H9 (cell line): ENCODE measurements around the gene GTPBP4. TPM values are rescaled to one million over a fixed set of nuclear protein-coding genes. Genes with fewer than 3 reads are reported as not detected.

ENCODE experiments used
- DNase-seq: peaks from one replicate; pipeline ENCODE4 v3.0.0-alpha.2; 2017
- H2AFZ ChIP-seq: one replicate; pipeline ENCODE4 v1.6.1; 2013; ENCODE audit warnings: mild to moderate bottlenecking, low read length, control low read depth, moderate library complexity
- H2AK5ac ChIP-seq: 2 replicates; pipeline ENCODE4 v1.6.1; 2013; ENCODE audit warnings: low read length, control low read depth, mixed read lengths; ENCODE audit not compliant: insufficient read length
- H2BK120ac ChIP-seq: one replicate; pipeline ENCODE4 v1.6.1; 2013; ENCODE audit warnings: low read depth, mild to moderate bottlenecking, low read length, control low read depth, inconsistent platforms; ENCODE audit not compliant: poor library complexity, severe bottlenecking
- H2BK12ac ChIP-seq: 2 replicates; pipeline ENCODE4 v1.6.1; 2013; ENCODE audit warnings: low read length, control low read depth, mixed read lengths, low read depth; ENCODE audit not compliant: insufficient read length
- H2BK15ac ChIP-seq: 2 replicates; pipeline ENCODE4 v1.6.1; 2013; ENCODE audit warnings: low read depth, low read length, control low read depth
- H2BK20ac ChIP-seq: one replicate; pipeline ENCODE4 v1.6.1; 2013; ENCODE audit warnings: low read depth, mild to moderate bottlenecking, low read length, control low read depth, inconsistent platforms; ENCODE audit not compliant: poor library complexity, severe bottlenecking
- H2BK5ac ChIP-seq: 2 replicates; pipeline ENCODE4 v1.6.1; 2013; ENCODE audit warnings: low read length, control low read depth, mixed read lengths; ENCODE audit not compliant: insufficient read length
- H3K14ac ChIP-seq: 2 replicates; pipeline ENCODE4 v1.6.1; 2013; ENCODE audit warnings: low read length, control low read depth; ENCODE audit not compliant: insufficient read depth
- H3K18ac ChIP-seq: 2 replicates; pipeline ENCODE4 v1.6.1; 2013; ENCODE audit warnings: low read depth, mild to moderate bottlenecking, mixed read lengths, low read length, control low read depth; ENCODE audit not compliant: insufficient read length
- H3K23ac ChIP-seq: 2 replicates; pipeline ENCODE4 v1.6.1; 2013; ENCODE audit warnings: low read length, control low read depth, mixed read lengths, low read depth; ENCODE audit not compliant: insufficient read length
- H3K23me2 ChIP-seq: 2 replicates; pipeline ENCODE4 v1.6.1; 2013; ENCODE audit warnings: low read depth, mild to moderate bottlenecking, mixed read lengths, low read length, control low read depth; ENCODE audit not compliant: insufficient read length, poor library complexity, severe bottlenecking
- H3K27ac ChIP-seq: 2 replicates; pipeline ENCODE4 v1.5.1; 2013; ENCODE audit warnings: low read length, control low read depth, mixed read lengths, low read depth; ENCODE audit not compliant: insufficient read length
- H3K27me3 ChIP-seq: 2 replicates; pipeline ENCODE4 v1.6.1; 2013; ENCODE audit warnings: low read length, control low read depth, inconsistent platforms; ENCODE audit not compliant: insufficient read depth
- H3K4ac ChIP-seq: 2 replicates; pipeline ENCODE4 v1.6.1; 2013; ENCODE audit warnings: low read depth, mild to moderate bottlenecking, control low read depth, inconsistent platforms, low read length, moderate library complexity
- H3K4me1 ChIP-seq: 2 replicates; pipeline ENCODE4 v1.6.1; 2013; ENCODE audit warnings: low read length, control low read depth, inconsistent platforms; ENCODE audit not compliant: insufficient read depth
- H3K4me2 ChIP-seq: 2 replicates; pipeline ENCODE4 v1.6.1; 2013; ENCODE audit warnings: low read length, control low read depth, mixed read lengths; ENCODE audit not compliant: insufficient read length, insufficient read depth
- H3K56ac ChIP-seq: 2 replicates; pipeline ENCODE4 v1.6.1; 2013; ENCODE audit warnings: low read depth, mild to moderate bottlenecking, mixed read lengths, low read length, control low read depth; ENCODE audit not compliant: insufficient read length
- H3K79me1 ChIP-seq: 2 replicates; pipeline ENCODE4 v1.6.1; 2013; ENCODE audit warnings: low read depth, mild to moderate bottlenecking, moderate library complexity, low read length, control low read depth, inconsistent platforms; ENCODE audit not compliant: insufficient read depth, poor library complexity, severe bottlenecking
- H3K79me2 ChIP-seq: 2 replicates; pipeline ENCODE4 v1.6.1; 2013; ENCODE audit warnings: low read length, control low read depth, inconsistent platforms; ENCODE audit not compliant: insufficient read depth
- H3K9ac ChIP-seq: 2 replicates; pipeline ENCODE4 v1.6.1; 2013; ENCODE audit warnings: low read length, control low read depth, mixed read lengths; ENCODE audit not compliant: insufficient read length; ENCODE audit errors: extremely low read depth
- H3K9me3 ChIP-seq: one replicate; pipeline ENCODE4 v1.6.1; 2013; ENCODE audit warnings: low read depth, low read length, inconsistent platforms; ENCODE audit not compliant: control insufficient read depth
- H3T11ph ChIP-seq: one replicate; pipeline ENCODE4 v1.6.1; 2013; ENCODE audit warnings: mild to moderate bottlenecking, low read length, control low read depth, inconsistent platforms
- H4K20me1 ChIP-seq: one replicate; pipeline ENCODE4 v1.6.1; 2013; ENCODE audit not compliant: control insufficient read depth, insufficient read length, insufficient read depth
- H4K5ac ChIP-seq: 2 replicates; pipeline ENCODE4 v1.6.1; 2013; ENCODE audit warnings: low read depth, mild to moderate bottlenecking, mixed read lengths, low read length, control low read depth; ENCODE audit not compliant: insufficient read length
- H4K8ac ChIP-seq: replicated peaks from 2 replicates; pipeline ENCODE4 v1.6.1; 2013; ENCODE audit warnings: low read length, control low read depth, mixed read lengths, low read depth; ENCODE audit not compliant: insufficient read length
- H4K91ac ChIP-seq: 2 replicates; pipeline ENCODE4 v1.6.1; 2013; ENCODE audit warnings: low read depth, mild to moderate bottlenecking, moderate library complexity, mixed read lengths, low read length, control low read depth; ENCODE audit not compliant: insufficient read length
- H3K27ac Mint-ChIP-seq, 3 experiments: 2 replicates in 2 of 3; 3 replicates in 1 of 3; pipeline ENCODE4 v1.8.0; 2020 to 2021; ENCODE audit warnings: mixed read lengths in 3 of 3, mild to moderate bottlenecking in 1 of 3, moderate library complexity in 1 of 3
- H3K27me3 Mint-ChIP-seq: 2 replicates; pipeline ENCODE4 v1.8.0; 2021; ENCODE audit warnings: low read depth, mild to moderate bottlenecking, moderate library complexity, mixed read lengths
- H3K36me3 Mint-ChIP-seq, 3 experiments: 2 replicates in 2 of 3; 3 replicates in 1 of 3; pipeline ENCODE4 v1.8.0; 2020 to 2021; ENCODE audit warnings: low read depth in 3 of 3, mixed read lengths in 3 of 3; ENCODE audit not compliant: insufficient read depth in 1 of 3
- H3K4me1 Mint-ChIP-seq, 2 experiments: 2 replicates each; pipeline ENCODE4 v1.8.0; 2020; ENCODE audit warnings: mixed read lengths in 2 of 2
- H3K4me3 Mint-ChIP-seq, 2 experiments: 2 replicates in 1 of 2; 3 replicates in 1 of 2; pipeline ENCODE4 v1.8.0; 2020 to 2021; ENCODE audit warnings: mild to moderate bottlenecking in 2 of 2, mixed read lengths in 2 of 2, moderate library complexity in 1 of 2
- H3K9me3 Mint-ChIP-seq, 2 experiments: 2 replicates in 1 of 2; 3 replicates in 1 of 2; pipeline ENCODE4 v1.8.0; 2020; ENCODE audit warnings: mild to moderate bottlenecking in 2 of 2, mixed read lengths in 2 of 2, moderate library complexity in 1 of 2
- CTCF ChIP-seq: fragments of 200-600 bp; sonication (generic); conservative IDR thresholded peaks from 3 replicates; pipeline ENCODE4 v1.8.0; 2021; ENCODE audit warnings: antibody characterized with exemption, mild to moderate bottlenecking
- WGBS: extraction: QIAGEN DNeasy Blood & Tissue Kit; methylation state at CpG from one replicate; pipeline ENCODE4 v1.1.7; 2013; ENCODE audit warnings: missing lambda C conversion rate, low lambda C conversion rate, mixed read lengths; ENCODE audit not compliant: insufficient read length; ENCODE audit errors: extremely low coverage; 5-methylcytosine and 5-hydroxymethylcytosine counted together
- total RNA-seq: library from RNA; stranded (reverse); gene quantifications from 2 replicates; pipeline ENCODE4 v1.2.1, GENCODE V29; 2021

GTPBP4 gene
- total RNA-seq, 1 experiment from 2014 or later = 134 TPM

- Histone ChIP-seq H3T11ph (no peak overlapping the region), H2BK20ac (no peak overlapping the region), H3K4ac (no peak overlapping the region), H3K79me2 (no peaks in the 10 kb centered on the region), H4K20me1 (peaks cover 4% of the 10 kb centered on the region), H2AK5ac (no peak overlapping the region), H3K4me2 (no peak overlapping the region), H3K14ac (no peak overlapping the region), H2BK5ac (no peak overlapping the region), H3K27me3 (no peaks in the 10 kb centered on the region), H4K8ac (no peak overlapping the region), H2AFZ (no peak overlapping the region), H3K23me2 (no peaks in the 10 kb centered on the region), H3K9me3 (no peaks in the 10 kb centered on the region), H3K4me1 (no peaks in the 10 kb centered on the region), H4K5ac (no peak overlapping the region), H3K27ac (no peak overlapping the region), H3K56ac (no peak overlapping the region), H3K79me1 (no peaks in the 10 kb centered on the region), H2BK15ac (no peak overlapping the region), H3K23ac (no peak overlapping the region), H3K18ac (no peak overlapping the region), H4K91ac (no peak overlapping the region), H2BK12ac (no peak overlapping the region), H3K9ac (no peak overlapping the region), H2BK120ac (no peak overlapping the region)
- H3K4me3 Mint-ChIP-seq = no peak overlapping the region
- DNase-seq = no peak
- H3K4me1 Mint-ChIP-seq = no peaks in the 10 kb centered on the region
- H3K27me3 Mint-ChIP-seq = no peaks in the 10 kb centered on the region; the same call in 1 of the 2 replicates
- no peaks in the 10 kb centered on the region for H3K9me3 Mint-ChIP-seq
- no peak for TF ChIP-seq CTCF
- peaks cover 75 to 96% (median 94%) of the 10 kb centered on the region in 3 experiments for H3K36me3 Mint-ChIP-seq
- WGBS = no CpG with 5 or more reads among the region's 9 CpGs
- no peak overlapping the region for H3K27ac Mint-ChIP-seq
Observed at GRCh38 chr10:1006573-1006972, 18.3 kb downstream of the GTPBP4 start.
